Amniotic stem cell (primary cell): Measurements from ENCODE around the gene BRSK2.

Experiments used
- DNase-seq: peaks from one replicate; lab custom pipeline; 2025; lab: John Stamatoyannopoulos, UW

Gene BRSK2

DNA sequence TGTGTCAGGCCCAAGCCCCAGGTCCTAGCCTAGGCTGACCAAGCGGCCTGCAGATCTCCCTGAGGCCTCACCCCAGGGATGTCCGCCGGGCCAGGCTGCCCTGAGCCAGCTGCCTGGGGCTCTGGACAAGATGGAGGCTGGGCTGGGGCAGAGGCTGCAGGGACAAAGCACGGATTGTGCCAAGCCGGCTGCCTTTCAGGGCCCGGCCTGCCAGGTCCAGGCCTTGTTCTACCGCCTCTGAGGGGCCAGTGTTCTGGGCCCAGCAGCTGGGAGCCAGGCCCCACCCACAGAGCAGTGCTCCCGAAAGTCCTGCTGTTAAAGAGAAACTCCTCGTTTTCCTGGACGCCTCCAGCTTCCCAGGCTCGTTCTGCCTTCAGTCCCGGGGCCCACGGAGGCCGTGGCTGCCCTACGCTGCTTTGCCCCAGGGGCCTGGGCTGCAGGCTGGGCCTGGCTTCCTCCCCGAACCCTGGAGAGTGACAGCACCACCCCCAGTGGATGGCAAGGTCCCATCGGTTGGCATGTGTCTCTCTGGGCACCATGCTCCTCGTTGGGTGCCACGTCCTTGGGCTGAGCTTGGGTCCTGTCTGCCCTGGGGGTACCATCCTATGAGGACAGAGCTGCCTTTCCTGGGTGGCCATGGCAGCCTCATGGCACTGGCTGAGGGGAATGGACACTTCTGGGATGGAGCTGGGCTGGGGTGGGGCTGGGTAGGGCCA is 7.6 kb downstream of the BRSK2 start:
- DNase-seq, result no peak

DNA sequence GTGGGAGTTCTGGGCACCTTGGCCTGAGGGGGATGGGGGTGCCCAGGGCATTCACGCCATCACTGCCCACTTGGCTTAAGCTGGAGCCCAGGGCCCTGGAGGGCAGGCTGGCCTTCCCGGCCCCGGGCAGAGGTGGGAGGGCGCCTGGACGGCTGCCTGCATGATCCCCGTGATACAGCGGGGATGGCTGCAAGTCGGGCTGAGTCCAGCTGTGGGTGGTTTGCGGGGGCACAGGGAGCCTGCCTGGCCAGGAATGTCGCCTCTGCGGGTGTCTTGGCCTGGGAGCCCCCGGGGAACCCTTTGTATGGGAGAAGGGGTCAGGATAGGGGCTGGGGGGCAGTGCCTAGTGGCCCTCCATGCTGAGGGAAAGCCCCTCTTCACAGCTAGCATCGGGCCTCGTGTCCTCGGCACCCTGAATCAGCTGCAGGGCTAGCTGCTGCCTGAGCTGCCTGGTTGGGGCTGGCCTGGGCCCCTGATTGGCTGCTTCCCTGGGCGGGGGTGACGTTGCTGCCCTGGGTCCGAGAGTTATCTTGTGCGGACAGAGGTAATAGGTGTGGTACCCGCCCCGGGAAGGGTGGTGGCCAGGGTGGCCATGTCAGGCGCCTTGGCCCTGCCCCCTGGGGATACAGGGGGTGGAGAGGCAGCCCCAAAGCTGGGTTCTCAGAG is 8.3 kb downstream of the BRSK2 start:
- DNase-seq, result no peak

- no peak for DNase-seq
These were observed 8.9 kb downstream of the BRSK2 start for GRCh38 chr11:1398528-1399235.

DNA sequence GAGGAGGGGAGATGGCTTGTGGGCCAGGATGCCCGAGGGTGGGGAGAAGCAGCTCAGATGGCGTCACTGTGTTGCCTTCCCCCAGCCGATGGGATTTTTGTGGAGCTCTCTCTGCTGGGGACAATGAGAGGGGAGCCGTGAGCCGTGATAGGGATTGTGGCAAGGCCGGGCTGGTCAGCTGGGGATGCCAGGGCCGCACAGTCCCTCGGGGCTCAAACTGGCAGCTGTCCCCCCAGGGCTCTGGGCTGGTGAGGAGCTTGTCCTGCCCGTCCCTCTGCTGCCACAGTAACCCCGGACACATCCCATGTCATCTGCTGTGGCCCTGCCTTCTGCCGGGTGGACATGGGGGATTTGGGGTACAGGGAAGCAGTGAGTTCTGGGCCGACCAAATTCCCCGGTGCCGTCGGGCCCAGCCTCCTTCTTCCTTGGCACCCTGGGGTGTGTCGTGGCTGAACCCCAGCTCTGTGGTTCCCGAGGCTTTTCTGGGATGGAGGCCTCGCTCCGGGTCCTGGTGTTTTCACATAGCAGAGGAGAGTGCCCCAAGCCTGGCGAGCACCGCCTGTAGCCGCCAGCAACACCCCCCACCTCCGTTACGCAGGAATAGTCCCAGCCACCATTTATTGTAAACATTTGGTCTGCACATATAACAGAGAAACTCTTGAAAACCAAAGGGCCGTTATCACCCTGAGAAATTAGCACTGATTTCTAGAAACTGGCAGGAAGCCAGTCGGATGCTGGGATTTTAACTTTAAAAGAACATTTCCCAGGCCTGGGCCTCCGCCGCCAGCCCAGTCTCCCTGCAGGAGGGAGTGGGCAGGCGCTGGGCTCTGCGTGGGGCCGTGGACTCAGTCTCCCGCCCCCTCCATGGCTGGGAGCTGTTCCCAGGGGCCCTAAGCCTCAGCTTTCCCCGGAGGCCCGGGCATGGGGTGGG is 9.9 kb downstream of the BRSK2 start:
- no peak for DNase-seq

DNA sequence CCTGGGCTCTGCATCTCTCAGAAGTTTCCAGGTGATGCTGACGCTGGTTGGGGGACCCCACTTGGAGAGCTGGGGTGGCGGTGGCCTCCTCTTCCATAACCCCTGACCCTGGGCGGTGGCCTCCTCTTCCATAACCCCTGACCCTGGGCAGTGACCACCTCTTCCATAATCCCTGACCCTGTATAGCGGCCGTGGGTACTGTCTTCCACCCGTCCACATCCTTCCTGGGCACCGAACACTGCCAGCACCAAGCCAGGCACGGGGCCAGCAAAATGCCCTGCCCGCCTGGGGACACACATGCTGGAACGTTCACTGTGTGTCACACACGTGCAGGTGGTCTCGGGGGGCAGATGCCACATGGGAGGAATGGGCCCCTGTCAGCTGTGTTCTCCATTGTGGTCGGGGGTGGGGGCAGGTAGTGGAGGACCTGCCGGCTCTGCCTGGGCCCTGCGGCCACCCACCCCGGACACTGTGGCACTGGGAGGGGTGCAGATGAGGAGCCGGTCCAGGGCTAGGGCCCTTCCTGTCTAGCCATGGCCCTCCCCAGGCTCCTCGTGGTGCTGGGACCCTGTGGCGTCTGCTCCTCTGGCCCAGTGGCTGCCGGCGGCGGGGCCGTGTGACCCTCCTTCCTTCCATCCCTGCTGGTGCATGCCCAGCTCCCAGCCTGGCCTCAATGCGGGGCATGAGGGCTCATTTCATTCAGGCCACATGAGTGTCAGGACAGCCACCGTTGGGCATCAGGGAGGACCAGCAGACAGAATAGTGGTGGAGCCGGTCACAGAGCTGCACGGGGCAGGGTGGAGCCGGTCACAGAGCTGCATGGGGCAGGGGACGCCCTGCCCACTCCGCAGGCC is 10.8 kb downstream of the BRSK2 start:
- DNase-seq, result no peak

DNA sequence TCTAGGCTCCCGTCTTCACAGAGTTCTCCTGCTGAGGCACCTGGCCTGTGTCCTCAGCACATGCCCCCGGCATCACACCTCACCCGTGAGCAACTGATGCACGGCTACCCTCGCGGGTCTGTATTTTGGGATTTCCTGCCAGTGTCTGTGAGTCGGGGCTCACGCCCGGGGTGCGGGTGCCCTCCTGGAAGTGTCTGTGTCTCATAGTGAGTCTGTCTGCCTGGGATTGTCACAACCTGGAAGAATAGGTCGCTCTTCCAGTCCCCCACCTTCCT is 11.4 kb downstream of the BRSK2 start:
- DNase-seq, result no peak

DNA sequence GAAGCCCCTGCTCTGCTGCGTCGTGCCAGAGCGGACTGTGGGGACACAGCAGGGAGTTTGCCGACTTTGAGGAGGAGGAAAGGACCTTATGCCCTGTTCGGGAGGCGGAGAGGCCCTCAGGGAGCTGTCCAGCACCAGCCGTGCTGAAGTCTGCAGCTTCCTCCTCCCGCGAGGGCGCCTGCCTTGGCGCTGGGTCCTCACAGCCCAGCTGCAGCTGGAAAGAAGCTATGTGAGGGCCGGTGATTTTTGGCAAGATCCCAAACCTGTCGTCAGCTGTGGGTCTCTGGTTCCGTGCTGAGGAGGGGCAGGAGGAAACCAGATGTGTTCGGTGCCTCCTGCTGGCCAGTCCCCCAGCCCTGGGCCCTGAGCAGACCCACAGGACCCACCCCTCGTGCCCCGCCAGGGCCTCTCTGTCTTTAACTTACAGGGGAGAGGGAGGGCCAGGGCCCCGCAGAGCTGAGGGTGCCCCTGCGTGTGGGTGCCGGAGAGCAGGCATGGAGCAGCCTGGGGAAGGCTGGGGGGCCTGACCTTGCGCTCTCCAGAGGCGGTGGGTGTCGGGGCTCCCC is 12.0 kb downstream of the BRSK2 start:
- DNase-seq, result peak; percentile 6

DNA sequence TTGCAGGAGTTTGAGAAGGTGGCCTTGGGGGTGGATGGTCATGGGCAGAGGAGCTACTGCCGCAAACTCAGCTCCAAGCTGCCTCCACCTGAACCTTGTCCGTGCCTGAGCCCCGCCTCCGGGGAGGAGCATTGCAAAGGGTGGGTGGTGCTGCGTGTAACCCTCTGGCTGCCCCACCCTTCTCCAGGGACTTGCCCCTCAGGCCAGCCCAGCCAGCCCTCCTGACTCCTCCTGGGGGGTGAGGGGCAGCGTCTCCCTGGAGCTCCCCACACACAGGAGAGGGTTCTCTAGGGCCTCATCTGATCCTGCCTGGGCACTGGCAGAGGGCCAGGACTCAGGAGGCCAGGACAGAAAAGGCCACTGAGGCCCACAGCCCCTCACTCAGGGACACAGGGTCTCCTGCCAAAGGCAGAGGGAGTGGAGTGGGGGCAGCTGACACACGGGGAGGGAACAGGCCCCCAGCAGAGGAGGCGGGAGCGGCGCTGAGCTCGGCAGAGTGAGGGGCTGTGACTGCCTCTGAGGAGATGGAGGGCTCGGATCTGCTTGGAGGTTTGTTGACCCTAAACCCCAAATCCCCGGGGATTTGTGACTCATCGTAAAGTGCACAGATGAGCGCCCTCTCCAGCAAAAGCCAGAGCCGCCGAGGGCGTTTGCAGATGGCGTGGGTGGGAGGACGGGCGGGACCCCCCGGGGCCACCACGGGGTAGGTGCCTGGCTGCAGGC is 12.8 kb downstream of the BRSK2 start:
- DNase-seq, result no peak

- DNase-seq, result no peak
These were observed 13.4 kb downstream of the BRSK2 start for GRCh38 chr11:1403078-1403620.

GRCh38 chr11:1403721-1404460 is 14.2 kb downstream of the BRSK2 start:
- DNase-seq, result no peak

DNA sequence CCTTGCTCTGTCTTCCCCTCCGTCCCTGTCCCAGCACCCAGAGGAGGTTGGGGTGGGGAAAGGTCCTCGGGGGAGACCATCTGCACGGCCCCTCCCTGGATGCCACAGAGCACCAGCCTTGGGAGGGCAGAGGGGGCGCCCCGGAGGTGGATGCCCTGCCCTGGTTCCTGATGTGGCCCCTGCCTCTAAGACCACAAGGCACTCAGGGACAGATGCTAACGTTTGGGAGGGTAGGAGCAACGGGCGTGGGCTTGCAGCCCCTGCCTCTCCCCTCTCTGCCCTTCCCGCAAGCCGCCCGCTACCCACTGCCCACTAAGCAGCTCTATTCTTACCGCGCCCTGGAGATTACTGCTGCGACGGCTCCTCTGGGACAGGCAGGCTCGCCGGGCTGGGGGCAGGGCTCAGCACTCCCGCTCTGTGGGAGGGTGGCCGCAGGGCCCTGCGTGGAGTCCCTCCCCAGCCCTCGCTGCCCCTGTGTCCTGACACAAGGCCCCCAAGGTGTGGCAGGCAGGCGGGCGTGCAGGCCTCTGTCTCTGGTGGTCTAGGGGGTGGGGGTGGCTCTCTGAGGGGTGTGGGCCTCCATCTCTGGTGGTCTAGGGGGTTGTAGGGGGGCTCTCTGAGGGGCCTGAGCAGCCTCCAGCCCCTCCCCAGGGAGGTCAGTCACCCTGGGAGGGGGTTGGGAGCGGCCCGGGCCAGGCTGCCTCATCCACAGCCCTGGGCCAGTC is 14.9 kb downstream of the BRSK2 start:
- no peak for DNase-seq

DNA sequence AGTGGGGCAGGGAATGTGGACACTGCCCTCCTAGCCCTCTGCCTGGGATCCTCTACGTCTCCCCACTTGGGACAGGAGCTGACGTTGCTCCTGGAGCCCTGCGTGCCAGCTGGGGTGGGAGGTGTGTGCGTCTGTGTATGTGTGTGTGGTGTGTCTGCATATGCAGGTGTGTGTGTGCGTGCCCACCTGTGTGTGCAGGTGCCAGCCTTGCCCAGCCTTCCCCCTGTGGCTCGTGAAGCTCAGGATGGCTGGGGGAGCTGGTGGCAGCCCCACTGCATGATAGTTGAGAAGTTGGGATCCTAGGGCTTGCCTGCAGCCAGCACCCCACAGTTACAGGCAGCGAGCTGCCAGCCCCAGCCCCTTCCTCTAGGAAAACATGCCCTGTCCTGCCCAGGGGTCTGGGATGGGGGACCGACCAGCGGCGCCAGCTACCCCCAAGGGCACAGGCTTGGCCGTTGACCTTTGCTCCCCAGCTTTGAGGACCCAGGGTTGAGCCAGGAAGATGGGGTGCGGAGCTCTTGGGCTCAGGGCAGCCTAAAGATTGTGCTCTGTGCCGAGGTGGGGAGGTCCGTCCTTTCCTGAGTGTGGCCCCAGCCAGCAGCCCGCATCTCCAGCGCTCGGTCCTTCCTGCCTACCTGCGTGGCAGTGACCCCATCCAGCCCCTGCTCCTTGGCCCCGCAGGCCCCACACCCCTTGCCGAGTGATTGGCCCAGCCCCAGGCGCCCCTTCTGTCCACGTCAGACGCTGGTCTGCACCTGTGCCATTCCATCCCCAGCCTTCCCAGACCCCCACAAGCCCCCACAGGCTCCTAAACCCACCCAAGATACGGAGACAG is 15.7 kb downstream of the BRSK2 start:
- no peak for DNase-seq

- DNase-seq, result no peak
These were observed 17.1 kb downstream of the BRSK2 start for GRCh38 chr11:1406571-1407485.

- no peak for DNase-seq
These were observed 17.9 kb downstream of the BRSK2 start for GRCh38 chr11:1407668-1408067.

DNA sequence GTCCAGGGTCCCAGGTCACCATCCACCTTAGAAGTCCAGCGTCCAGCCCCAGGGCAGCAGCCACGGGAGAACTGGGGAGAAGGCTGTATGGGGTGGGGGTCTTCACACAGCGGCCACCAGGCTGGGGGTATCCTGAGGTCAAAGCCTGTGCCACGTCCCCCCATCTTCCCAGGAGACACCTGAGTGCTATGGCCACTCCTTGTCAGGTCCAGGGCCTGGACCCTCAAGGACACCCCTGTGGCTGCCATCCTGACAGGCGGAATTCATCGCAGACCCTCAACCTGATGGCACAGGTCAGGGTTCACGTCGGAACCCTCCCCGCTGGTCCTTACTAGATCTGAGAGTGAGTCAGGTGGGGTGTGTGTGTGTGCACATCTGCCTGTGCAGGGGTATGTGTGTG is 18.6 kb downstream of the BRSK2 start:
- DNase-seq, result no peak

- no peak for DNase-seq
These were observed 19.5 kb downstream of the BRSK2 start for GRCh38 chr11:1409108-1409851.
